ENCODE results near the gene GPSM3. TPM values are rescaled to one million over a fixed set of nuclear protein-coding genes. Genes with fewer than 3 reads are reported as not detected.

The GPSM3 gene
- polyA plus RNA-seq, 4 donors: 6.0 to 31.3 (median 14.0) TPM

GRCh38 chr6:32181915-32182529, 10.4 kb downstream of the GPSM3 start:
- Histone ChIP-seq H3K4me1 (ENCODE audit: control insufficient read depth in 3 of 3, insufficient read depth in 2 of 3, low read depth in 1 of 3, low read length in 2 of 3) (peaks cover 0 to 24% (median 7%) of the 10 kb centered on the region in 3 donors), H3K27me3 (ENCODE audit: control insufficient read depth in 3 of 3, insufficient read depth in 3 of 3, low read length in 3 of 3) (no peaks in the 10 kb centered on the region), H3K4me3 (ENCODE audit: low read depth in 1 of 3, low read length in 3 of 3) (no peak overlapping the region), H3K36me3 (ENCODE audit: control insufficient read depth in 3 of 3, insufficient read depth in 2 of 3, low read depth in 1 of 3, low read length in 3 of 3) (peaks cover 6 to 57% (median 9%) of the 10 kb centered on the region in 3 donors), H3K27ac (ENCODE audit: low read depth in 1 of 3, low read length in 2 of 3) (peak overlapping the region in 1 of 3 donors; percentile 33), H3K9me3 (ENCODE audit: control insufficient read depth in 2 of 2, insufficient read depth in 1 of 2, low read depth in 1 of 2, low read length in 1 of 2) (no peaks in the 10 kb centered on the region)
- no peak for DNase-seq
- 78 to 85% (median 81%) methylated on average over 10 of the region's 10 CpGs for WGBS, 3 donors
- no peak for FAIRE-seq

DNA sequence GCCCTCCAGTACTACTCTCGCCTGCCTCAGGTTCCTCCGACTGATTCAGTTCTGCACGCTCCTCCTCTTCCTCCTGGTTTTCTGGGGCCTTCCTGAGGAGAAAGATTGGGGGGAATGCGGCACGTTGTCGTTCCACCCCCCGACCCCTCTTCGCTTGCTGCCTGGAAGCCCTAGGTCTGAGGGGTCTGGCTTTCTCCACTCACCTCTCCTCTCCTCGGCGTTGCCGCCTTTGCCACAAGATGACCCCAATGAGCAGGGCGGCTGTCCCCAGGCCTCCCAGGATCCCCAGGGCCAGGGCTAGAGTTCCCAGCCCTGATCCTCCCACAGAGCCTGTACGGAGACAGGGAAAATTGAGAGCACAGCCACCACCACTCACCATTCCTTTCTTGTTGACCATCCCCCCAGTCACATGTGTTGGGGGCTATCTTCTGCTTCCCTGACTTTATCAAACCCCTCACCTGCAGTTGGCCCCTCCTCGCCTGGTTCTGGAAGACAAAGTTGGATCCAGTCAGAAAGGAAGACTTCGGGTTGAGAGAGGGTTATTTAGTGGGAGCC, 11.2 kb downstream of the GPSM3 start:
- Histone ChIP-seq H3K27me3 (ENCODE audit: control insufficient read depth in 3 of 3, insufficient read depth in 3 of 3, low read length in 3 of 3) (no peaks in the 10 kb centered on the region), H3K9me3 (ENCODE audit: control insufficient read depth in 2 of 2, insufficient read depth in 1 of 2, low read depth in 1 of 2, low read length in 1 of 2) (no peaks in the 10 kb centered on the region), H3K27ac (ENCODE audit: low read depth in 1 of 3, low read length in 2 of 3) (no peak overlapping the region), H3K36me3 (ENCODE audit: control insufficient read depth in 3 of 3, insufficient read depth in 2 of 3, low read depth in 1 of 3, low read length in 3 of 3) (peaks cover 5 to 49% (median 6%) of the 10 kb centered on the region in 3 donors), H3K4me1 (ENCODE audit: control insufficient read depth in 3 of 3, insufficient read depth in 2 of 3, low read depth in 1 of 3, low read length in 2 of 3) (peaks cover 0 to 26% (median 13%) of the 10 kb centered on the region in 3 donors), H3K4me3 (ENCODE audit: low read depth in 1 of 3, low read length in 3 of 3) (no peak overlapping the region)
- WGBS, 3 donors: 88 to 93% (median 93%) methylated on average over 15 of the region's 15 CpGs
- DNase-seq: no peak
- no peak for FAIRE-seq

GRCh38 chr6:32179766-32180405, 12.6 kb downstream of the GPSM3 start:
- H3K4me3 ChIP-seq (ENCODE audit: low read depth in 1 of 3, low read length in 3 of 3): peak overlapping the region in 1 of 3 donors; percentile 82
- peaks cover 0 to 32% (median 15%) of the 10 kb centered on the region in 3 donors for H3K4me1 ChIP-seq (ENCODE audit: control insufficient read depth in 3 of 3, insufficient read depth in 2 of 3, low read depth in 1 of 3, low read length in 2 of 3)
- no peak for FAIRE-seq
- peaks cover 3 to 46% (median 6%) of the 10 kb centered on the region in 3 donors for H3K36me3 ChIP-seq (ENCODE audit: control insufficient read depth in 3 of 3, insufficient read depth in 2 of 3, low read depth in 1 of 3, low read length in 3 of 3)
- WGBS, 3 donors: 66 to 78% (median 69%) methylated on average over 10 of the region's 10 CpGs
- no peak overlapping the region for H3K27ac ChIP-seq (ENCODE audit: low read depth in 1 of 3, low read length in 2 of 3)
- no peak for DNase-seq
- no peaks in the 10 kb centered on the region for H3K9me3 ChIP-seq (ENCODE audit: control insufficient read depth in 2 of 2, insufficient read depth in 1 of 2, low read depth in 1 of 2, low read length in 1 of 2)
- no peaks in the 10 kb centered on the region for H3K27me3 ChIP-seq (ENCODE audit: control insufficient read depth in 3 of 3, insufficient read depth in 3 of 3, low read length in 3 of 3)

DNA sequence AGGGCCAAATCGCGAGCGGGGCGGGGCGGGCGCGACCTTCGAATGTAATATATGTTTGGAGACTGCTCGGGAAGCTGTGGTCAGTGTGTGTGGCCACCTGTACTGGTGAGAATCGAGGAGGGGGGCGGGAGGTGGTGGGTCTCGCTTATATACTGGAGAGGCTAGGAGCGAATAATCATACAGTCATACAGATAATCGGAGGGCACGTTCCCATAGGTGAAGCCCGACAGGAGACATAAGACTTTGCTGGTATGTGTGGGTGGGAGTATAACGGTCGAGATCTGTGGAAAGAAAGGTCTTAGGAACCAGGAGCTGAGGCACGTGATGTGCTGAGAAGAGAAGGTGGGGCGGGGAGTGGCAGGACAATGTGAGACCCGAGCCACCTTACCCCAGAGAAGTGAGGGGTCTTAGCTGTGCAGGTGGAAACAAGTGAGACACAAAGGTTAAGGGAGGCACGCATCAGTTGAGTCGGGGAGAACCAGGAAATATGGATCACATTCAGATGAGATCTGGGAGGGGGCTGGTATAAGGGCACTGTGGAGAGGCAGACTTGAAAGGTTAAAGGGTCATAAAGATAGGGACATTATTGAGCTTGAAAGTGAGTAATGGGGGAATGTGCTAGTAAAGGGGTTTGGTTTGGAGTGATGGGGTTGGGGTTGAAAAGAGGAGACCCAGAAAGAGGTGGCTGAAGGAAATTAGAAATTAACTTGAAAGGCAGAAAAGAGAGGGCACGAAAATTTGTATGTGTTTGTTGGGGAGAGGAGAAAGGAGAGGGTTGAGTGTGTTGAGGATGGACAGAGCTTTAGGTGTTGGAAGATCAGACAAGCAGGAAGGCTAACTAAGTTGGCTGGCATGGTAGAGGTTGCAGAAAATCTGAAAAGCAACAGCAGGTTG, 13.6 kb downstream of the GPSM3 start:
- peak overlapping the region; percentile 16 to 82 (median 79) for H3K4me3 ChIP-seq (ENCODE audit: low read depth in 1 of 3, low read length in 3 of 3)
- H3K36me3 ChIP-seq (ENCODE audit: control insufficient read depth in 3 of 3, insufficient read depth in 2 of 3, low read depth in 1 of 3, low read length in 3 of 3): peaks cover 3 to 40% (median 6%) of the 10 kb centered on the region in 3 donors
- DNase-seq (peak; percentile 36 to 64), FAIRE-seq (no peak)
- H3K4me1 ChIP-seq (ENCODE audit: control insufficient read depth in 3 of 3, insufficient read depth in 2 of 3, low read depth in 1 of 3, low read length in 2 of 3): peaks cover 0 to 28% (median 12%) of the 10 kb centered on the region in 3 donors
- peak overlapping the region; percentile 67 to 98 (median 92) for H3K27ac ChIP-seq (ENCODE audit: low read depth in 1 of 3, low read length in 2 of 3)
- 1 to 2% (median 1%) methylated on average over 23 to 24 of the region's 24 CpGs for WGBS, 3 donors
- H3K9me3 ChIP-seq (ENCODE audit: control insufficient read depth in 2 of 2, insufficient read depth in 1 of 2, low read depth in 1 of 2, low read length in 1 of 2): no peaks in the 10 kb centered on the region
- no peaks in the 10 kb centered on the region for H3K27me3 ChIP-seq (ENCODE audit: control insufficient read depth in 3 of 3, insufficient read depth in 3 of 3, low read length in 3 of 3)

- WGBS, 3 donors: 0 to 1% (median 0%) methylated on average over 33 of the region's 33 CpGs
- FAIRE-seq (peak; percentile 77), DNase-seq (peak; percentile 100)
- peak within 1 kb of the TSS; percentile 92 to 98 (median 95) for H3K27ac ChIP-seq (ENCODE audit: low read depth in 1 of 3, low read length in 2 of 3)
- H3K9me3 ChIP-seq (ENCODE audit: control insufficient read depth in 2 of 2, insufficient read depth in 1 of 2, low read depth in 1 of 2, low read length in 1 of 2): no peaks in the 10 kb centered on the region
- H3K4me1 ChIP-seq (ENCODE audit: control insufficient read depth in 3 of 3, insufficient read depth in 2 of 3, low read depth in 1 of 3, low read length in 2 of 3): peaks cover 0 to 30% (median 12%) of the 10 kb centered on the region in 3 donors
- no peaks in the 10 kb centered on the region for H3K27me3 ChIP-seq (ENCODE audit: control insufficient read depth in 3 of 3, insufficient read depth in 3 of 3, low read length in 3 of 3)
- peaks cover 0 to 33% (median 6%) of the 10 kb centered on the region in 3 donors for H3K36me3 ChIP-seq (ENCODE audit: control insufficient read depth in 3 of 3, insufficient read depth in 2 of 3, low read depth in 1 of 3, low read length in 3 of 3)
- H3K4me3 ChIP-seq (ENCODE audit: low read depth in 1 of 3, low read length in 3 of 3): peak within 1 kb of the TSS; percentile 16 to 82 (median 79)
These were observed 14.5 kb downstream of the GPSM3 start, which contains the start of gene RNF5 for GRCh38 chr6:32177788-32178546. RNF5 (plus strand) TSS chr6:32178405; CDS start chr6:32178512, 107 bp downstream.

GRCh38 chr6:32177183-32177787, 15.2 kb downstream of the GPSM3 start:
- Histone ChIP-seq H3K27ac (ENCODE audit: low read depth in 1 of 3, low read length in 2 of 3) (peak overlapping the region; percentile 92 to 98 (median 95)), H3K4me1 (ENCODE audit: control insufficient read depth in 3 of 3, insufficient read depth in 2 of 3, low read depth in 1 of 3, low read length in 2 of 3) (peaks cover 0 to 32% (median 12%) of the 10 kb centered on the region in 3 donors), H3K36me3 (ENCODE audit: control insufficient read depth in 3 of 3, insufficient read depth in 2 of 3, low read depth in 1 of 3, low read length in 3 of 3) (peaks cover 0 to 26% (median 6%) of the 10 kb centered on the region in 3 donors), H3K9me3 (ENCODE audit: control insufficient read depth in 2 of 2, insufficient read depth in 1 of 2, low read depth in 1 of 2, low read length in 1 of 2) (no peaks in the 10 kb centered on the region), H3K4me3 (ENCODE audit: low read depth in 1 of 3, low read length in 3 of 3) (peak overlapping the region in 2 of 3 donors; percentile 42 to 82), H3K27me3 (ENCODE audit: control insufficient read depth in 3 of 3, insufficient read depth in 3 of 3, low read length in 3 of 3) (no peaks in the 10 kb centered on the region)
- FAIRE-seq (no peak), DNase-seq (no peak)
- WGBS, 3 donors: 0 to 1% (median 0%) methylated on average over 20 of the region's 20 CpGs

DNA sequence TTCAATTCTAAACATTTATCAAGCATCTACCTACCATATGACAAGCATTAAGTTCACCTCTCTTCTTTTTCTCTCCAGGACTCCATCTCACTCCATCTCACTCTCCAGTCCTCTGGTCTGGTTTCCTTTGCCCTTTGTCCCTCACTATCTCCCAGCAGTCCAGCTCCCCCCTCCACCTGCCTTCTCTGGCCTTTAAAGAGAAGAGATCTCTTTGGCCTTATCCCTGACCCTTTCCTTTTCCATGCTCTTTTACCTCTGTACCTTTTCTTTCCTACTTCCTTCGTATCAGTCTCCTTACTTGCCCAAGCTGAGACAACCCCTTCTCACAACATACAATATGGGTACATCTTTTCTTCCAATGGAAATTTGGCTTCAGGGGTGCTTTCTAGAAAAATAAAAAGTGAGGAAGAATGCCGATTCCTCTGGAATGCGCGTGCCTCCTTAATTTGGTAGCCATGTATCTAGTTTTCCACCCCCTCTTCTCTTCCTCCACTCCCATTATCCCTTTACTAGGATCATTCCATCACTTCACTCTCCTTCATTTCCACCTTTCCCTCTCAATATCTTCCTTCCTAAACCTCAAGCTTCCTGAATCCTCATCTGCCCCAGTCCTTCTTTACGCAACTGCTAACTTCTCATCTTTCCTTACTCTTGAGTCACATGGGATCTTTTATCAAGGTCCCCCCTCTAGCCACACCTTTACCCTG, 15.8 kb downstream of the GPSM3 start:
- FAIRE-seq (no peak), DNase-seq (peak; percentile 65 to 72)
- H3K27ac ChIP-seq (ENCODE audit: low read depth in 1 of 3, low read length in 2 of 3): peak overlapping the region; percentile 92 to 98 (median 95)
- H3K4me1 ChIP-seq (ENCODE audit: control insufficient read depth in 3 of 3, insufficient read depth in 2 of 3, low read depth in 1 of 3, low read length in 2 of 3): peaks cover 0 to 32% (median 12%) of the 10 kb centered on the region in 3 donors
- H3K4me3 ChIP-seq (ENCODE audit: low read depth in 1 of 3, low read length in 3 of 3): peak overlapping the region in 2 of 3 donors; percentile 42 to 82
- peaks cover 0 to 19% (median 6%) of the 10 kb centered on the region in 3 donors for H3K36me3 ChIP-seq (ENCODE audit: control insufficient read depth in 3 of 3, insufficient read depth in 2 of 3, low read depth in 1 of 3, low read length in 3 of 3)
- WGBS, 3 donors: 10 to 25% (median 10%) methylated on average over 5 of the region's 5 CpGs
- no peaks in the 10 kb centered on the region for H3K9me3 ChIP-seq (ENCODE audit: control insufficient read depth in 2 of 2, insufficient read depth in 1 of 2, low read depth in 1 of 2, low read length in 1 of 2)
- H3K27me3 ChIP-seq (ENCODE audit: control insufficient read depth in 3 of 3, insufficient read depth in 3 of 3, low read length in 3 of 3): no peaks in the 10 kb centered on the region

Measured in small intestine (tissue), 7 donors.